ENCODE results near the gene KIT.

DNA sequence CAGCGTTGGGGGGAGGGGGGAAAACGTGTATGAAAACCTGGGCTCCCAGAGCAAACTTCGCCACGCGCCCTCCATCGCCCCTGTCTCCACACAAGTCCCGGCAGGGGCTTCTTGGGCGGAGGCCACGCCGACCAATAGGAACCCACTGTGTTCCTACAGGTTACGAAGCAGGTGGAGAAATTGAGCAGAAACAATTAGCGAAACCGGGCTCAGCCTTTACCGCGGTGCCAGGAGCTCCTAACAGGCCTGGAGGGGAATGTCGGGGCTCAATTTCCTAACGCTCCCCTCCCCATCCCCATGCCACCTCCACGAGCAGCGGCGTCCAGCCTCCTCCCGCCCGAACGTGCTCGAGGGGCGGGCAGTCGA is 589 bp upstream of the KIT start:
- TF ChIP-seq, protein P1, sequence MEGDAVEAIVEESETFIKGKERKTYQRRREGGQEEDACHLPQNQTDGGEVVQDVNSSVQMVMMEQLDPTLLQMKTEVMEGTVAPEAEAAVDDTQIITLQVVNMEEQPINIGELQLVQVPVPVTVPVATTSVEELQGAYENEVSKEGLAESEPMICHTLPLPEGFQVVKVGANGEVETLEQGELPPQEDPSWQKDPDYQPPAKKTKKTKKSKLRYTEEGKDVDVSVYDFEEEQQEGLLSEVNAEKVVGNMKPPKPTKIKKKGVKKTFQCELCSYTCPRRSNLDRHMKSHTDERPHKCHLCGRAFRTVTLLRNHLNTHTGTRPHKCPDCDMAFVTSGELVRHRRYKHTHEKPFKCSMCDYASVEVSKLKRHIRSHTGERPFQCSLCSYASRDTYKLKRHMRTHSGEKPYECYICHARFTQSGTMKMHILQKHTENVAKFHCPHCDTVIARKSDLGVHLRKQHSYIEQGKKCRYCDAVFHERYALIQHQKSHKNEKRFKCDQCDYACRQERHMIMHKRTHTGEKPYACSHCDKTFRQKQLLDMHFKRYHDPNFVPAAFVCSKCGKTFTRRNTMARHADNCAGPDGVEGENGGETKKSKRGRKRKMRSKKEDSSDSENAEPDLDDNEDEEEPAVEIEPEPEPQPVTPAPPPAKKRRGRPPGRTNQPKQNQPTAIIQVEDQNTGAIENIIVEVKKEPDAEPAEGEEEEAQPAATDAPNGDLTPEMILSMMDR (IDR thresholded peaks at IDR 0.05) = no peak
- TF ChIP-seq POLR2A (IDR thresholded peaks at IDR 0.05) (no peak), POLR2AphosphoS5 (IDR thresholded peaks at IDR 0.05) (no peak)
